Calu3 (cell line): ENCODE measurements around the gene TBXAS1. TPM values are rescaled to one million over a fixed set of nuclear protein-coding genes. Genes with fewer than 3 reads are reported as not detected.

Source experiments
- BruUV-seq: library from RNA; stranded (reverse); fragments of 400-500 nt; replicated peaks from 2 replicates; lab custom pipeline; 2021; lab: Mats Ljungman, UMichigan
- CTCF ChIA-PET: fragments of 300-600 bp; sonication (Branson Sonifier 250); formaldehyde crosslinking; loops from one replicate; lab custom pipeline; 2022; ENCODE audit warnings: antibody characterized with exemption; lab: Charles Lee
- DNase-seq: peaks from one replicate; pipeline ENCODE4 v3.0.0; 2022
- H3K27ac Mint-ChIP-seq: one replicate; pipeline ENCODE4 v1.8.0; 2022; ENCODE audit warnings: mixed read lengths; ENCODE audit not compliant: unreplicated experiment
- H3K27me3 Mint-ChIP-seq: one replicate; pipeline ENCODE4 v1.8.0; 2022; ENCODE audit warnings: mixed read lengths; ENCODE audit not compliant: unreplicated experiment
- H3K36me3 Mint-ChIP-seq: one replicate; pipeline ENCODE4 v1.8.0; 2022; ENCODE audit warnings: mild to moderate bottlenecking, moderate library complexity, mixed read lengths; ENCODE audit not compliant: insufficient read depth, unreplicated experiment
- H3K4me1 Mint-ChIP-seq: one replicate; pipeline ENCODE4 v1.8.0; 2022; ENCODE audit warnings: mild to moderate bottlenecking, low read depth, mixed read lengths; ENCODE audit not compliant: unreplicated experiment
- H3K4me3 Mint-ChIP-seq: one replicate; pipeline ENCODE4 v1.8.0; 2022; ENCODE audit warnings: mild to moderate bottlenecking, low read depth, moderate library complexity, mixed read lengths; ENCODE audit not compliant: unreplicated experiment
- H3K9me3 Mint-ChIP-seq: one replicate; pipeline ENCODE4 v1.8.0; 2022; ENCODE audit warnings: low read depth, mixed read lengths; ENCODE audit not compliant: unreplicated experiment
- intact Hi-C: fragments of 100-400 bp; cut with micrococcal nuclease; formaldehyde crosslinking; loops from one replicate; pipeline ENCODE4 v1.10.0; 2022; ENCODE audit not compliant: unreplicated experiment
- total RNA-seq: library from RNA; stranded (reverse); gene quantifications from 2 replicates; pipeline ENCODE4 v1.2.3, GENCODE V29; 2022
- TF ChIP-seq, protein P1 (sequence below): fragments of 200-600 bp; IDR thresholded peaks from one replicate; pipeline ENCODE4 v1.8.0; 2022; ENCODE audit warnings: antibody characterized with exemption; ENCODE audit not compliant: unreplicated experiment

The TBXAS1 gene
- total RNA-seq, 1 experiment from 2014 or later: 33.0 TPM

- no peaks in the 10 kb centered on the region for H3K36me3 Mint-ChIP-seq
- TF ChIP-seq, protein P1, sequence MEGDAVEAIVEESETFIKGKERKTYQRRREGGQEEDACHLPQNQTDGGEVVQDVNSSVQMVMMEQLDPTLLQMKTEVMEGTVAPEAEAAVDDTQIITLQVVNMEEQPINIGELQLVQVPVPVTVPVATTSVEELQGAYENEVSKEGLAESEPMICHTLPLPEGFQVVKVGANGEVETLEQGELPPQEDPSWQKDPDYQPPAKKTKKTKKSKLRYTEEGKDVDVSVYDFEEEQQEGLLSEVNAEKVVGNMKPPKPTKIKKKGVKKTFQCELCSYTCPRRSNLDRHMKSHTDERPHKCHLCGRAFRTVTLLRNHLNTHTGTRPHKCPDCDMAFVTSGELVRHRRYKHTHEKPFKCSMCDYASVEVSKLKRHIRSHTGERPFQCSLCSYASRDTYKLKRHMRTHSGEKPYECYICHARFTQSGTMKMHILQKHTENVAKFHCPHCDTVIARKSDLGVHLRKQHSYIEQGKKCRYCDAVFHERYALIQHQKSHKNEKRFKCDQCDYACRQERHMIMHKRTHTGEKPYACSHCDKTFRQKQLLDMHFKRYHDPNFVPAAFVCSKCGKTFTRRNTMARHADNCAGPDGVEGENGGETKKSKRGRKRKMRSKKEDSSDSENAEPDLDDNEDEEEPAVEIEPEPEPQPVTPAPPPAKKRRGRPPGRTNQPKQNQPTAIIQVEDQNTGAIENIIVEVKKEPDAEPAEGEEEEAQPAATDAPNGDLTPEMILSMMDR: no peak
- no peak overlapping the region for H3K27ac Mint-ChIP-seq
- H3K9me3 Mint-ChIP-seq: no peaks in the 10 kb centered on the region
- no peaks in the 10 kb centered on the region for H3K4me1 Mint-ChIP-seq
- DNase-seq: no peak
- CTCF ChIA-PET: no interaction called here
- BruUV-seq: no TSS peak
- intact Hi-C loops: no loop called here
- H3K4me3 Mint-ChIP-seq: no peak overlapping the region
- H3K27me3 Mint-ChIP-seq: no peaks in the 10 kb centered on the region
Observed at GRCh38 chr7:139854124-139854511, 25.1 kb downstream of the TBXAS1 start.

- H3K9me3 Mint-ChIP-seq: no peaks in the 10 kb centered on the region
- no peaks in the 10 kb centered on the region for H3K36me3 Mint-ChIP-seq
- TF ChIP-seq, protein P1: no peak
- no TSS peak for BruUV-seq
- H3K4me3 Mint-ChIP-seq: no peak overlapping the region
- H3K27ac Mint-ChIP-seq: no peak overlapping the region
- intact Hi-C loops: no loop called here
- H3K4me1 Mint-ChIP-seq: no peaks in the 10 kb centered on the region
- CTCF ChIA-PET: no interaction called here
- no peak for DNase-seq
- H3K27me3 Mint-ChIP-seq: no peaks in the 10 kb centered on the region
Observed at GRCh38 chr7:139854803-139855497, 25.9 kb downstream of the TBXAS1 start.

DNA sequence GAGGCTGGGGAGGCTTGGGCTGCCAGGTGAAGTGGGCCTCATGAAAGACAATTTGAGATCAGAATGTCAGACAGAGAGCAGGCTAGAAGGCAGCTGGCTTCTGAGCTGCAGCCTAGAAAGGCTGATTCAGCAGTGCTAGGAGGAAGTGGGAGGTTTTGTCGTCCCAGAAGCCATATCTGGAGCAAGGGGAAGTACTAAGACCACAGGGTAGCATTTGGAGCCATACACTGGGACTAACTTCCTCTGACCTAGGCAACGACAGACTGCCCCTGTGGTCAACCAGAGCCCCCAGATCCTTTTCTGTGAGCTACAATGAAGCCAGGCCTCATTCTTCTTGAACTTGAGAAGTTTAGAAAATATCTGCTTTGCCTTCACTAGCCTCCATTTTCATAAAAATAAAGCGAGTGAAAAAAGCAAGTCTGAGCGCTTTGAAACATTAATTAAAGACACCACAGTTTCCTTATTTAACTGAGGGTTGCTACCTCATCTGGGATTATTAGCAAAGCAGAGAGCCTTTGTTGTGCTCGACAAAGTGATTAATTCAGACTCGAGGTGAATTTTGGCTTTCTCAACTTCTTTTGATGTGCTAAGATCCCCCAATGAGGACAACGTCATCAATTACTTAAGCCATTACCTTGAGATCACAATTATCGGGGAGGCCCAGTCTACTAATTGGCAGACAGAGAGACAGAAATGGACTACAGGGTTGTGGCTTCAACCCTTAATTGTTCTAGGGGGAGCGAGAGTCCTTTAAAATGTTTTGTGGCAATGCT lies 26.6 kb downstream of the TBXAS1 start:
- intact Hi-C loops: no loop called here
- no peaks in the 10 kb centered on the region for H3K27me3 Mint-ChIP-seq

GRCh38 chr7:139857791-139858190 lies 28.7 kb downstream of the TBXAS1 start:
- no TSS peak for BruUV-seq
- peaks cover 3% of the 10 kb centered on the region for H3K9me3 Mint-ChIP-seq
- CTCF ChIA-PET: no interaction called here

More for the DNA sequence above, 26.6 kb downstream of the TBXAS1 start:
- no peaks in the 10 kb centered on the region for H3K36me3 Mint-ChIP-seq
- H3K27ac Mint-ChIP-seq: no peak overlapping the region
- CTCF ChIA-PET: no interaction called here
- H3K4me1 Mint-ChIP-seq: no peaks in the 10 kb centered on the region
- no TSS peak for BruUV-seq
- TF ChIP-seq, protein P1: no peak
- no peak for DNase-seq
- no peak overlapping the region for H3K4me3 Mint-ChIP-seq
- no peaks in the 10 kb centered on the region for H3K9me3 Mint-ChIP-seq

More at GRCh38 chr7:139857791-139858190, 28.7 kb downstream of the TBXAS1 start:
- no peak for DNase-seq
- no peaks in the 10 kb centered on the region for H3K36me3 Mint-ChIP-seq
- TF ChIP-seq, protein P1: no peak
- H3K4me3 Mint-ChIP-seq: no peak overlapping the region
- H3K27me3 Mint-ChIP-seq: no peaks in the 10 kb centered on the region
- no peaks in the 10 kb centered on the region for H3K4me1 Mint-ChIP-seq
- H3K27ac Mint-ChIP-seq: no peak overlapping the region
- intact Hi-C loops: no loop called here
